Mucosa of descending colon (tissue), 3 donors: ENCODE data around the gene H6PD. TPM values are rescaled to one million over a fixed set of nuclear protein-coding genes. Genes with fewer than 3 reads are reported as not detected.

ENCODE experiments used
- ATAC-seq: fragments of 200-7000 bp; cut with Tn5 transposase; one replicate; pipeline ENCODE4 v1.9.1; 2020; ENCODE audit warnings: mild to moderate bottlenecking, moderate library complexity
- DNase-seq, 3 donors: peaks; one replicate each; pipeline ENCODE4 v3.0.0-alpha.2; 2020
- H3K36me3 ChIP-seq: fragments of 200-600 bp; one replicate; pipeline ENCODE4 v1.8.0; 2021; ENCODE audit warnings: low read depth, mild to moderate bottlenecking
- H3K4me1 ChIP-seq: fragments of 200-600 bp; one replicate; pipeline ENCODE4 v1.8.0; 2021; ENCODE audit warnings: low read depth, mild to moderate bottlenecking
- H3K4me3 ChIP-seq: fragments of 200-600 bp; one replicate; pipeline ENCODE4 v1.8.0; 2021; ENCODE audit warnings: mild to moderate bottlenecking
- H3K9me3 ChIP-seq: fragments of 200-600 bp; one replicate; pipeline ENCODE4 v1.8.0; 2021; ENCODE audit warnings: mild to moderate bottlenecking
- CTCF ChIP-seq: fragments of 200-600 bp; IDR thresholded peaks from one replicate; pipeline ENCODE4 v1.8.0; 2022; ENCODE audit warnings: antibody characterized with exemption, mild to moderate bottlenecking
- intact Hi-C, 2 donors: fragments of 100-400 bp; cut with DNase I in 1 of 2; cut with micrococcal nuclease in 1 of 2; formaldehyde crosslinking; loops; one replicate each; pipeline versions ENCODE4 v1.11.0 to v1.11.1; 2022; cut with DNase I, micrococcal nuclease
- total RNA-seq, 3 donors: library from RNA; stranded (reverse); fragmentation: NEBNext Ultra II Directional in 2 of 3; extraction: Animal tissue kit (Norgen Biotek cat#: 25700) in 2 of 3; gene quantifications; one replicate each; pipeline versions ENCODE4 v1.2.1 to v1.2.4, GENCODE V29; 2021 to 2023
- donor health status: DM: no; HTN: no; CAD: no; lungs with moderate emphysema.
- donor health status: DM: no; HTN: no; CAD: no.
- donor health status: DM: no; HTN: yes; CAD: no.

The H6PD gene
- total RNA-seq, 3 donors from 2014 or later: 27.6 to 35.3 (median 31.9) TPM

GRCh38 chr1:9293533-9294404 is 59.2 kb downstream of the H6PD start:
- Histone ChIP-seq H3K36me3 (no peaks in the 10 kb centered on the region), H3K4me3 (peak overlapping the region; percentile 83), H3K9me3 (peaks cover 2% of the 10 kb centered on the region), H3K4me1 (peaks cover 31% of the 10 kb centered on the region)
- intact Hi-C loops: loop anchor here (10.0 kb wide), 2 partner anchors 71 to 141 kb away; no protein-coding TSS in a partner anchor
- ATAC-seq: peak; percentile 25
- peak in 2 of 3 donors; percentile 55 to 76 for DNase-seq
- no peak for TF ChIP-seq CTCF

- no peak for ATAC-seq
These were observed 59.8 kb downstream of the H6PD start for GRCh38 chr1:9294405-9294773.

GRCh38 chr1:9294910-9295636 is 60.5 kb downstream of the H6PD start:
- Histone ChIP-seq H3K4me3 (no peak overlapping the region), H3K4me1 (peaks cover 34% of the 10 kb centered on the region), H3K36me3 (no peaks in the 10 kb centered on the region), H3K9me3 (no peaks in the 10 kb centered on the region)
- ATAC-seq: peak; percentile 49
- DNase-seq: peak in 2 of 3 donors; percentile 55 to 61
- TF ChIP-seq CTCF: no peak
- intact Hi-C loops: loop anchor here (10.0 kb wide), 2 partner anchors 70 to 140 kb away; no protein-coding TSS in a partner anchor

More at GRCh38 chr1:9294405-9294773, 59.8 kb downstream of the H6PD start:
- intact Hi-C loops: loop anchor here (10.0 kb wide), 2 partner anchors 70 to 140 kb away; no protein-coding TSS in a partner anchor
- Histone ChIP-seq H3K36me3 (no peaks in the 10 kb centered on the region), H3K4me3 (no peak overlapping the region), H3K4me1 (peaks cover 31% of the 10 kb centered on the region), H3K9me3 (no peaks in the 10 kb centered on the region)
- peak in 1 of 3 donors; percentile 37 for DNase-seq
- TF ChIP-seq CTCF: no peak

- intact Hi-C loops: loop anchor here (10.0 kb wide), 2 partner anchors 69 to 139 kb away; no protein-coding TSS in a partner anchor
- ATAC-seq: no peak
- peaks cover 41% of the 10 kb centered on the region for H3K4me1 ChIP-seq
- TF ChIP-seq CTCF: no peak
- no peak overlapping the region for H3K4me3 ChIP-seq
- H3K36me3 ChIP-seq: no peaks in the 10 kb centered on the region
- H3K9me3 ChIP-seq: no peaks in the 10 kb centered on the region
- DNase-seq: no peak
These were observed 61.3 kb downstream of the H6PD start for GRCh38 chr1:9295884-9296283.

GRCh38 chr1:9296850-9297249 is 62.3 kb downstream of the H6PD start:
- intact Hi-C loops: loop anchor here (10.0 kb wide), 2 partner anchors 68 to 138 kb away; no protein-coding TSS in a partner anchor
- Histone ChIP-seq H3K4me3 (no peak overlapping the region), H3K36me3 (no peaks in the 10 kb centered on the region), H3K9me3 (no peaks in the 10 kb centered on the region), H3K4me1 (peaks cover 37% of the 10 kb centered on the region)
- DNase-seq (peak in 1 of 3 donors; percentile 34), ATAC-seq (no peak)
- TF ChIP-seq CTCF: no peak
